Activated CD8-positive, alpha-beta memory T cell treated with anti-CD3 and anti-CD28 coated beads for 36 hours (primary cell): ENCODE measurements around the gene POU3F3. TPM values are rescaled to one million over a fixed set of nuclear protein-coding genes. Genes with fewer than 3 reads are reported as not detected.

Experiments
- CTCF ChIA-PET: fragments of 350-600 bp; sonication (Branson Sonifier 250); formaldehyde crosslinking; loops from one replicate; lab custom pipeline; 2021; ENCODE audit warnings: antibody characterized with exemption; lab: Charles Lee
- POLR2A ChIA-PET: fragments of 350-600 bp; sonication (Branson Sonifier 250); formaldehyde crosslinking; loops from one replicate; lab custom pipeline; 2021; ENCODE audit warnings: antibody characterized with exemption; lab: Charles Lee
- total RNA-seq, 2 experiments: library from RNA; stranded (reverse); gene quantifications; one replicate each; pipeline ENCODE4 v1.2.3, GENCODE V29; 2021

Gene POU3F3
- total RNA-seq, 2 experiments from 2014 or later, result not detected

- POLR2A ChIA-PET, result no interaction called here
- CTCF ChIA-PET, result interaction anchor here (1.3 kb wide), 1 partner anchor 8 kb away, joined by 3 read pairs; no protein-coding TSS in a partner anchor
These were observed 4.4 kb downstream of the POU3F3 start for GRCh38 chr2:104858006-104858978.

GRCh38 chr2:104859291-104859765 is 5.4 kb downstream of the POU3F3 start:
- ChIA-PET CTCF (interaction anchor here (1.3 kb wide), 1 partner anchor 9 kb away, joined by 3 read pairs; no protein-coding TSS in a partner anchor), POLR2A (no interaction called here)

DNA sequence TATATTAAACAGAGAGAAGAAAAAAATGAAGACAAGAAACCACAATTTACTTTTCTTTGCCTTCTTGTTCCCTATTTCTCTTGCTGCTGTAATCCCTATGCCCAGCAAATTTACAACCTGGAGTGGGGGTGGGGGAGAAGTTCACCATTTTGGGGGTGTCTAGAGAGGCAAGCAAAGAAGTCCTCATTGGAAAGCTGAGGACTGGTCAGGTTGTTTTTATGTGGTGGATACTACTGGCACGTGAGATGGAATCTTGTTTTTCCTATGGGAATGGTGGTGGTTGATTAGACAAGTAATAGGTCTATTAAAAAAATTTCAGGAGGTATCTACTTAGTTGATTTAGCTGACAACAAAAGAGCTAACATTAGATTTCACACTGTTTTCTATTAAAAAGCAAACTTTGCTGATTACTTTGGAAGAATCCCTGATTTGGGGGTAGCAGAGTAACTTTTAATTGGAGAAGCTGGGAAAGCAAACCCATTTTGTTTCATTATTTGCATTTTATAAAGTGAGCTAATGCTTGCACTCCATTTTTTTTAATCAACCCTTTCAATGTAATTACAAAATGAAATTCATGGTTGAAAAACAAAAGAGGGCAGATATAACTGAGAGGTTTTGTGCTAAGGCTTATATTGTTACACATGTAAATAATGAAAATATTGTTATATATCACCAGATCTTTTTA is 6.0 kb downstream of the POU3F3 start:
- ChIA-PET CTCF (interaction anchor here (1.3 kb wide), 1 partner anchor 10 kb away, joined by 3 read pairs; no protein-coding TSS in a partner anchor), POLR2A (no interaction called here)

DNA sequence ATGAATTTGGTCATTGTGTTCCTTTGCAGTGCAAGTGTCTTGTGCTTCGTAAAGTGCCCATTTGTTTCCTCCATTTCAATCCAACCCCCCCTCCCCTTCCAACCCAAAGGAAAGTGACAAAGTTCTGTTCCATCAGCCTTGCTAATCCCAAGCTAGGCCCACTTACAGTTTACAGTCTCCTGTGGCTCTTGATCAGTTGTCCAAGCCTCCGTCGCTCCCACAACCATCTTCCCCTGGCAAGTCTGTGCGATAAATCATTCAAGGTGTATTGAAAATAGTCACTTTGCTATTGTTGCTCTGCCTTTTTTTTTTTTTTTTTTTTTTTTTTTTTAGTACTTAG is 6.5 kb downstream of the POU3F3 start:
- ChIA-PET CTCF (no interaction called here), POLR2A (no interaction called here)

DNA sequence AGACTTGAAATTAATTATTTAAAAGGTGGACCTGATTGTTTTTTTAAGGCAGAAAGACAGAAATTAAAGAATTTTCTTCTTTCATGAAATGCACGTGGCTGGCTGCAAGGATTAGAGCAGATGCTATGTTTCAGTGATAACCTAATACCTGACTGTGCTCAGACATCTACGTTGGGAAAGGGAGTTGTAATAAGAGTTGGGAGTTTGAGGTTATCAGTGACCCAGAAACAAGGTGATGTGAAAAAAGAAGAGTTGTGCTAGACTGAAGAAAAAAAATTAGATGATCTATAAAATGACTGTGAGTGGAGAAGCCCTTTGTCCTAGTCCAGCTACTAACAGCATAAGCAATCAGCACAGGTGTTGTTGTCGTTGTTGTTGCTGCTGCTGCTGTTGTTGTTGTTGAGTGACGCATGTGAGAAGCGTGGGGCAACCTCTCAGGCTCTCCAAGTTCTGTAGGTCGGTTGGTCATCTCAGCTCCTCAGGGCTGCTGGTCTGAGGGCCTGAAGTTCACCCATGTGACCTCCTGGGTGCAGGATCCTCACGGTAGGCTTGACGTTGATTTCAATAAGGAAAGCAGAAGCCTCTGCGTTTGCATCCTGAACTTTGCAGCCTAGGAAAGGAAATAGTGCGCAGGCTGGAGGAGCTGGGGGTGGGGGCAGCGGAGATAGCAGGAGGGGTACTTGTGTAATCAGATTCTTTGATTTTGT is 7.6 kb downstream of the POU3F3 start:
- CTCF ChIA-PET, result no interaction called here

GRCh38 chr2:104862058-104862941 is 8.4 kb downstream of the POU3F3 start:
- ChIA-PET POLR2A (no interaction called here), CTCF (no interaction called here)

More for the DNA sequence above, 7.6 kb downstream of the POU3F3 start:
- POLR2A ChIA-PET, result no interaction called here

DNA sequence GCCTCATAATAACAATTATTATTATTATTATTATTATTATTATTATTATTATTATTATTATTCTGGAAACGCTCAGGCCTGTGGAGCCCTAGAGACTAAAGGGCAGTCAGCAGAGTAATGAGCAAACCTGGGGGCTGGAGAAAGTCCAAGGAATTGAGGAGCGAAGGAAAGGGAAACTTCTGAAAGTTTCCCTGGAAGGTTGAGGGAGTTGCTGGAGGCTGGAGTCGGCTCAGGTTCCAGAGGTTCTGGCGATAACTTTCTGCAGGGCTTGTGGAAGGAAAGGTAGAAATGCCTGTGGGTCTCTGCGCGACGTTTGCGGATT is 9.2 kb downstream of the POU3F3 start:
- ChIA-PET POLR2A (no interaction called here), CTCF (no interaction called here)

- ChIA-PET POLR2A (interaction anchor here (0.6 kb wide), 1 partner anchor 287 kb away, joined by 5 read pairs; no protein-coding TSS in a partner anchor), CTCF (no interaction called here)
These were observed 9.8 kb downstream of the POU3F3 start for GRCh38 chr2:104863468-104864279.

DNA sequence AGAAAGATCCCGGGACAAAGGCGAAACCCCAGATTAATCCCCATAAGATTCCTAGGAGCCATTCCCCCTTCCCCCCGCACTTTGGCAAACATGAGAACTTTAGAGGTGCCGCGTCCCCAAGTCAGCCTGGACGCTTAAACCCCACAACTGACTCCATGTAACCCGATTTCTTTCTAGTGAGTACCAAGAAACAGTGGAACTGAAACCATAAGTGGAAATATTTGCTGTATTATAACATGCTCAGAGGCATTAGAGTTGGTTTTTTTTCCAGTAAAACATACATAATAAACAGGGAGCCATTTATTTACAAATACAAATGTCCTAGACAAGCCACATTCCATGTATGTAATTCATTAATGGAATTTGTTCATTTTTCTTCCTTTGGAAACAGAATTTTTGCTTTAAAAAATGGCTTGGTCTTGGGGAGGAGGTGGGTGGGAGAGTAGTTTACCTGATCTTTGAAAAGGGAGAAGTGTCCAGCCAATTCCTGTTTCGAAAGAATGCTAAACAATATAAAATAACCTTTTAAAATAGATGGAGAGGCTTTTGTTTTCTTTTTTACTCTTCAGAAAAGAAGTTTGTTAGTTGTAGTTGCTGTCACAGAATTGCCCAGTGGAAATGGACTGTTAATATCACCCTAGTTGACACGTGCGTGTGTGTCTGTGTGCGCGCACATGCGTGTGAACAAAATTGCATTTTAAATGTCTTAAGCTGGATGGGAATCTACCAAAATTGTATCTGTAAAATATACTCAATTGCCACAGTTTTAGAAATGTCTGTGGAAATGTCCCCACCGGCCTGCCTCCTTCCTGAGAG is 10.6 kb downstream of the POU3F3 start:
- CTCF ChIA-PET, result interaction anchor here (0.5 kb wide), 1 partner anchor 13 kb away, joined by 4 read pairs; no protein-coding TSS in a partner anchor
- POLR2A ChIA-PET, result interaction anchor here (0.6 kb wide), 1 partner anchor 288 kb away, joined by 5 read pairs; no protein-coding TSS in a partner anchor

- CTCF ChIA-PET, result interaction anchor here (0.5 kb wide), 1 partner anchor 14 kb away, joined by 4 read pairs; no protein-coding TSS in a partner anchor
- POLR2A ChIA-PET, result no interaction called here
These were observed 11.2 kb downstream of the POU3F3 start for GRCh38 chr2:104865096-104865470.

DNA sequence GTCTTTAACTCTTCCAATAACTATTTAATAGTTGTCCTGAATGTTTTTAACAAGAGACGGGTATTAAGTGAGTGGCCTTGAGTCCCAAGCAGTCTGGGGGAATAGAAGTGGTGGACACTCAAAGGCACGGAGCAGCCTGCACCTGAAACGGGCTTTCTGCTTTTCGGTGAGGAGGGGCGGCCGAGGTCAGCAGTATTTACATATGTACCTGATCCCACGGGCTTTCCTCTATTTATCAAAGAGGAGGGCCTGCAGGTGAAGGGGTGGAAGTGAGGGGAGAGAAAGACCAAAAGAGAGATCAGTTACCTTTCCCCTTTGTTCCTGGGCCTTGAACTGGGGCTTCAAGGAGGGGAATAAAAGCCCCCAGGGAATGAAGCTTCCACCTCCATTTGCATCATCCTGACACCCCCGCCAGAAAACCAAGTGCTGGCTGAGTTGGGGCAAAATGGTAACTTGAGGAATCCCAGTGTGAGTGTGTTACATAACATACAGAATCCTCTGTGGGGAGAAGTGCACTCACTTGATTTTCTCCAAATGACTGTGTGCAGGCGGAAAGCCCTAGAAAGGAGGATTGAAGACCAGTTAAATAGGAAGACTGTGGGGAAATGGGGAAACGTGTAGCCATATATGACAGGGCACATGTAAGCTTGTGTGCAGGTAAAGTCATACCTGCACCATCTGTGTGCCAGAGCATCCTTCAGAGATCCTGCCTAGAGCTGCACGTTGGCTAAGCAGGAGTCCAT is 12.4 kb downstream of the POU3F3 start:
- ChIA-PET POLR2A (no interaction called here), CTCF (no interaction called here)

- POLR2A ChIA-PET, result no interaction called here
- CTCF ChIA-PET, result interaction anchor here (1.2 kb wide), 1 partner anchor 18 kb away, joined by 3 read pairs; no protein-coding TSS in a partner anchor
These were observed 13.2 kb downstream of the POU3F3 start for GRCh38 chr2:104866883-104867812.

DNA sequence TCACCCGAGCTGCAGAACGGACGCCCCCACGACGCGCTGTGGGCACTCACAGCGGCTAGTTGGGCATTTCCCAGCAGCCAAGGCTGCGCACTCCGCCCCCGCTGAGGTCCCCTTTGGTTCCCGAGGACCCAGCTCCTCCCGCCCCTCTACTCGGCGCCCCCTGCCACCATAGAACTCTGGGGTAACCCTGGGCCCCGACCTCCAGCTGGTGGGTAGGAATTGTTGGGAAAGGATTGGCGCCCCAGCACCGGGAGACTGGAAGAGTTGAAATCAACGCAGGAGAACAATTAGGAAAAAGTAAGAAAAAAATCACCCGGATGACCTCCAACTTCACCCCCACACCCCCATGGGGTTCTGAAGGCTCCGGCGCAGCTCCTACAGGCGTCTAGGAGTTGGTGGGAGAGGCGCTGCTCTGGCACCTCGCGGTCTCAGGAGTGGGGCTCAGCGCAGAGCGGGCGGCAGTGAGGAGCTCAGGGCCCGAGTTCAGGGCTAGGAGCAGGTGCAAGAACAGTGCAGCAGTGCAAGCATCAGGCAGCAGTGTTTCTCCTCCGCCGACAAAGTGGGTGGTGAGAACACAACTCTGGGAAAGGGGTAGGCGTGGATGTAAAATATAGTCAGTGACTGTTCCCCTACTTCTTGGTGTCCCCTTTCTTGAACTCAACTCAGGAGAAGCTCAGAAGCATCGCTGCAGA is 14.0 kb downstream of the POU3F3 start:
- CTCF ChIA-PET, result interaction anchor here (0.6 to 1.2 kb wide), 2 partner anchors 18 to 444 kb away, joined by 3 read pairs; no protein-coding TSS in a partner anchor

GRCh38 chr2:104868505-104868866 is 14.6 kb downstream of the POU3F3 start:
- POLR2A ChIA-PET, result no interaction called here
- CTCF ChIA-PET, result interaction anchor here (0.6 to 1.2 kb wide), 2 partner anchors 19 to 444 kb away, joined by 3 read pairs; no protein-coding TSS in a partner anchor

More for the DNA sequence above, 14.0 kb downstream of the POU3F3 start:
- POLR2A ChIA-PET, result no interaction called here
